GM04504 (cell line): ENCODE results near the gene ZNF506.
"Not testable (repeated sequence)": the region's sequence is repeated elsewhere in the genome, so short reads cannot be mapped to it uniquely, and the experiment has no call there.

Experiments used
- DNase-seq: peaks from one replicate; pipeline ENCODE4 v3.0.0-alpha.2; 2012; ENCODE audit warnings: low read depth

The ZNF506 gene

DNA sequence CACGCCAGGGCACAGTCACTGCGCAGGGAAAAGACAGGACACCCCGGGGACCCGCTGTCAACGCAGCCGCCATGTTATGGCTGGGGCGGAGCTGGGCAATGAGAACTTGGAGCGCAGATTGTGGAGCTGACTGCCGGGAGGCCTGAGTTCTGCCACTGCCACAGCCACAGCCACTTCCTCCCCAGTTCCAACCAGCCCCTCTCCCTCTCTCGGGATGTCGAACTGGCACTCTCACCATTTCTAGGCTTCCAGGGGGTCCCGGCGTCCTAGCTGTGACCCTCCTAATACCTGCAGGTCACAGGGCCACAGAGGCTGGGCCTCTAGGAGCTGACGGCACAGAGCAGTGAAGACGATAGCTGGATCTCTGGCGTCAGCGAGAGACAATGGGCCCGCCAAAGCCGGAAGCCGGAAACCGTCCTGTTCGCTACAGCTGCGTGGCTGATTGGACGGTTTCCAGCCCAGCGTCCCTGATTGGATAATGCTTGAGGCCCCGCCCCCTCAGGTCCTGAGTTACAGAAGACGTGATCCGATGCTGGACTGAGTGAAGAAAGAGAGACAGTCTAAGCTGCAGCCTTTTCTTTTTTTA, at the start of gene ZNF506:
Gene ZNF506, minus strand, starts transcription at position 385 of the 586 bp plus-strand sequence. Its CDS starts 147 bp downstream, at position 238.
- DNase-seq, result peak; percentile 95

DNA sequence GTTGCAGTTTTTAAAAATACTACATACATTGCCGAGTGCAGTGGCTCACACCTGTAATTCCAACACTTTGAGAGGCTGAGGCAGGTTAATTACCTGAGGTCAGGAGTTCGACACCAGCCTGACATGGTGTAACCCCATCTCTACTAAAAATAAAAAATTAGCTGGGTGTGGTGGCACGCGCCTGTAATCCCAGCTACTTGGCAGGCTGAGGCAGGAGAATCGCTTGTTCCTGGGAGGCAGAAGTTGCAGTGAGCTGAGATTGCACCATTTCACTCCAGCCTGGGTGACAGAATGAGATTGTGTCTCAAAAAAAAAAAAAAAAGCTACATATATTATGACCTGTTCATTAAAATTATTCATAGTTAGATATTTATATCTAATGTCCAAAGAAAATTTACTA, 48.5 kb upstream of the ZNF506 start:
- not testable (repeated sequence) for DNase-seq

DNA sequence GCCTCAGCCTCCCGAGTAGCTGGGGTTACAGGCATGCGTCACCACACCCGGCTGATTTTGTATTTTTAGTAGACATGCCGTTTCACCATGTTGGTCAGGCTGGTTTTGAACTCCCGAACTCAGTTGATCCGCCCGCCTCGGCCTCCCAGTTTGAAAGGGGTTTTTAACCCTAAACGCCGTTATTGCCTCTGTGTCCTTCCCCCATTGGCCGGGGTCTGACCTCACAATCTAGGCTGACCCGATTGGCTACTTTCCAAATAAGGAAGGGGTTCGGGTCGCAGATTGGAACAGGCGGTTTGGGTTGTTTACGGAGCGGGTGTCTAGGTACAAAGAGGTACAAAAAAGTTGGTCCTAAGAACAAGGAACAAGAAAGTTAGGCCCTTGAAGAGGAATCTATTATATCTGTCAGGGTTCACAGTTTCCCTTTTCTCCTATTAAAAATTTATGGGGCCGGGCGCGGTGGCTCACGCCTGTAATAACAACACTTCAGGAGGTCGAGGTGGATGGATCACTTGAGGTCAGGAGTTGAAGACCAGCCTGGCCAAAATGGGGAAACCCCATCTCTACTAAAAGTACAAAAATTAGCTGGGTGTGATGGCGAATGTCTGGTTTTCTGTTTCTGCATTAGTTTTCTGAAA, 45.2 kb upstream of the ZNF506 start:
- peak; percentile 0 for DNase-seq

DNA sequence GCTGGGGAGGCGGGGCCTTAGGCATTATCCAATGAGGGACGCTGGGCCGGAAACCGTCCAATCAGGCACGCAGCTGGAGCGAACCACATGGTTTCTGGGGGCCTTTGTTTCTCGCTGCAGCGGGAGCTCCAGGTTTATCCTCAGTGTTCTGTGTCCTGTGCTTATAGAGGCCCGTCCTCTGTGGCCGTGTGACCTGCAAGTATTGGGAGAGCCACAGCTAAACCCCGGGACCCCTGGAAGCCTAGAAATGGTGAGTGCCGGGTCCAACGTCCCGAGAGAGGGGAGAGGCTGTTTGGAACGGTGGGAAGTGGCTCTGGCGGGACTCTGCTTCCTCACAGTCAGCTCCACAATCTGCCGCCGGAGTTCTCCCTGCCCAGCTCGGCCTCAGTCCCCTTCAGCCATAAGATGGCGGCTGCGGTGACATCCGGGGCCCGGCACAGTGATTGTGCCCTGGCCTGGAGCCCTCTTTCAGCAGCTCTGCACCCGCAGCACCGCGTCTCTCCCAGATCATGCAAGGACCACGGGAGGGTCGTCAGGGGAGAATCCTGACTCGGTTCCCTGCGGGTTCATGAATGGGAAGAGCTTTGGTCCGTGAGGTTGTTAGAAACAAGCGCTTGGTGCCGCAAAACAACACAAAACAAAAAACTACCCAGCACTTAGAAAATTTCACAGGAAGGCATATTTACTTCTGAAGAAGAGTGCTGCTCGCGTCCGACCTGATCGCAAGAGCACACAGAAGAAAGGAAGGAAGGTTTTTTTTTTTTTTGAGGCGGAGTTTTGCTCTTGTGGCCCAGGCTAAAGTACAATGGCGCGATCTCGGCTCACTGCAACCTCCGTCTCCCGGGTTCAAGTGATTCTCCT, 44.4 kb upstream of the ZNF506 start, which contains the start of gene ZNF253:
Gene ZNF253, plus strand, starts transcription at position 133 of the 861 bp plus-strand sequence. Its CDS starts 115 bp downstream, at position 248.
- DNase-seq, result peak; percentile 86

DNA sequence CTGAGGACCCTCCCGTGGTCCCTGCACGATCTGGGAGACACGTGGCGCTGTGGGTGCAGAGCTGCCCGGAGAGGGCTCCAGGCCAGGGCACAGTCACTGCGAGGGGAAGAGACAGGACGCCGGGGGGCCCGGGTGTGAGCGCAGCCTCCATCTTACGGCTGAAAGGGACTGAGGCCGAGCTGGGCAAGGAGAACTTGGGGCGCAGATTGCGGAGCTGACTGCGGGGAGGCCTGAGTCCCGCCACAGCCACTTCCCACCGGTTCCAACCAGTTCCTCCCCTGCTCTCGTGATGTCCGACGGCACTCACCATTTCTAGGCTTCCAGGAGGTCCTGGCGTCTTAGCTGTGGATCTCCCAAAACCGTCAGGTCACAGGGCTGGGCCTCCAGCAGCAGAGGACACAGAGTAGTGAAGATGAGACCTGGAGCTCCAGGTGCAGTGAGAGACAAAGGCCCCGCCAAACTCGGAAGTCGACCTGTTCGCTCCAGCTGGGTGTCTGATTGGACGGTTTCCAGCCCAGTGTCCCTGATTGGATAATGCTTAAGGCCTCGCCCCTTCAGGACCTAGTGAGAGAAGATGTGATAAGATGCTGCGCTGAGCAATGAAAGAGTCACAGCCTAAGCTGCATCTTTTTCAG, 39.3 kb upstream of the ZNF506 start:
- DNase-seq, result no peak

DNA sequence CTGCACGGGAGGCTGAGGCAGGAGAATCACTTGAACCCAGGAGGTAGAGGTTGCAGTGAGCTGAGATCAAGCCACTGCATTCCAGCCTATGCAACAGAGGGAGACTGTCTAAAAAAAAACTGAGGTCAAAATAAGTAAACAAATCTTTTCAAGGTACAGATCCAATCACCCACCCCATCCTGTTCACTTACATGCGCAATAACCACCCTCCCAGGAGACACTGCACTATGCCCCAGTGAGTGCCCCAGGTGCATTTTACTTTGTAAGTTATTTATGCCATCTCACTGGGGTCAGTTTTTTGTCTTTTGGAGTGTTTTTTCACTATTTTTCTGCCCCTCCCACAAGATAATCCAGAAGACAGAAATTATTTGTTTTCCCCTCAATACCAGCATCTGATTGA, 37.2 kb upstream of the ZNF506 start:
- no peak for DNase-seq

DNA sequence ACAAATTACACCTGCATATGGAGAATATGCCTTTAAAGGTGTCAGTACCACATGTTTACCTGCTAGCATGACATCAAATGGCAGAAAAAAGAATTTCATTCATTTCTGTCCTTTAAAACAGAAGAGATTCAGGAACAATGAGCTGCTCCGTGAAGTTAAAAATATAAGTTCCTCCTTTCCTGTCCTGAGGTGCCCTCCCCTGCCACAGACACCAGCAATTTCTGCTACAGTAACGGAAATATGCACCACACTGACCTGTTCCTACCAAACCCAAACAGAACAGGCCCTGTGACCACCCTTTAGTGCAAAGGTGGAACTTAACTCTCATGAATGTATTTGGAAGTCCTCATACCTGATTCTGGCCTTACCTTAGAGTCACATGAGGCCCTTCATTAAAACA, 30.2 kb upstream of the ZNF506 start:
- not testable (repeated sequence) for DNase-seq

DNA sequence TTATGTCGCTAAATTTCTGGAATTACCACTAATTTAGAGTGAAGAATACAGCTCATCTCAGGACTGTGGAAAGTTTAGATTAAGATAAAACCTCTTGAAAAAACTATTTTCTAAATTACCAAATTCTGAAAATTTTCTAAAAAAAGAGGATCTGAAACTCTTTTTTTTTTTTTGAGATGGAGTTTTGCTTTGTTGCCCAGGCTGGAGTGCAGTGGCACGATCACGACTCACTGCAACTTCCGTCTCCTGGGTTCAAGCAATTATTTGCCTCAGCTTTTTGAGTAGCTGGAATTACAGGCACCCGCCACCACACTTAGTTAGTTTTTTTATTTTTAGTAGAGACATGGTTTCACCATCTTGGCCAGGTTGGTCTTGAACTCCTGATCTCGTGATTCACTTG, 27.5 kb upstream of the ZNF506 start:
- no peak for DNase-seq

DNA sequence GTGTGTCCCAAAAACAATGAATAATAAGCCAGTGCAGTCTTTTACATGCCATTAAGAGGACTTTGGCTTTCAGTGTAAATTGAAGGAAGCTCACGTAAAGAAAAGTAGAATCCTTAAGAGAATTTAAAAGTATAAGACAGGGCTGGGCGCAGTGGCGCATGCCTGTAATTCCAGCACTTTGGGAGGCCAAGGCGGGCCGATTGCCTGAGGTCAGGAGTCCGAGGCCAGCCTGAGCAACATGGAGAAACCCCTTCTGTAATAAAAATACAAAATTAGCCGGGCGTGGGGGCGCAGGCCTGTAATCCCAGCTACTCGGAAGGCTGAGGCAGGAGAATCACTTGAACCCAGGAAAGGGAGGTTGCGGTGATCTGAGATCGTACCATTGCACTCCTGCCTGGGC, 26.2 kb upstream of the ZNF506 start:
- DNase-seq, result no peak

DNA sequence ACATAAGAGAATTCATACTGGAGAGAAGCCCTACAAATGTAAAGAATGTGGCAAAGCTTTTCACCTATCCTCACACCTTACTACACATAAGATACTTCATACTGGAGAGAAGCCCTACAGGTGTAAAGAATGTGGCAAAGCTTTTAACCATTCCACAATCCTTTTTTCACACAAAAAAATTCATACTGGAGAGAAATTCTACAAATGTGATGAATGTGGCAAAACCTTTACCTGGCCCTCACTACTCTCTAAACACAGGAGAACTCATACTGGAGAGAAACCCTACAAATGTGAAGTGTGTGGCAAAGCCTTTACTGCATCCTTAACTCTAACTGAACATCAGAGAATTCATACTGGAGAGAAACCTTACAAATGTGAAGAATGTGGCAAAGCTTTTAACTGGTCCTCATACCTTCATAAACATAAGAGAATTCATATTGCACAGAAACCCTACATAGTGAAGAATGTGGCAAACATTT, 14.0 kb upstream of the ZNF506 start:
- DNase-seq, result no peak

DNA sequence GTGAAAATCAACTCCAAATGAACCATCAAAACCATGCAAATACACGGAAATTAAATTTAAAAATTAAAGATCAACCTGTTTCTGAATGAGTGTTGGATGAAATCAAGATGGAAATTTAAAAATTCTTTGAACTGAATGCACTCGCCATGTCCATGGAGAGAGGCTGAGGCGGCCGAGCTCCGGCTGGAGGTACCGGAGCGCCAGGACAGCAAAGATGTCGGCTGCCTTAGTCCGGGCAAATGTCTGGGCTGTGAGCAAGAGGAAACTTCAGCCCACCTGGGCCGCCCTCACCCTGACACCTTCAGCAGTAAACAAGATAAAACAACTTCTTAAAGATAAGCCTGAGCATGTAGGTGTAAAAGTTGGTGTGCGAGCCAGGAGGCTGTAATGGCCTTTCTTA, 5.3 kb upstream of the ZNF506 start:
- no peak for DNase-seq

DNA sequence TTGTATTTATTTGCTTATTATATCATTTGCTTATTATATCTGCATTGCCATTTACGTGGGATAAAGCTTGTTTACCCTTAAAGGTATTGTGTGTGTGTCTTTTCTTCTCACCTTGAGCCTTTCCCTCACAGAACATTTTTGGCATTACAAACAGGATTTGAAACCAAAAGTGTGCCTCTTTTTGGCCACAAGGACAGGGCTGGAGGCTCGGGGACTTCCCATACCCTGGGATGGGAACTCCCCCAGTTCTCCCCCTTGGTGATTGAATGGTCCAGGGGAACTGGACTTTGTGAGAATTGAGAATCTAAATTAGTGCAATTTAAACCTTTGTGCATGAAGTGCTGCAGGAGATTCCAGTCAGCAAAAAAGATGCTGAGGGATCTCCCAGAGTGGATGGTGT, 2.4 kb upstream of the ZNF506 start:
- no peak for DNase-seq

DNA sequence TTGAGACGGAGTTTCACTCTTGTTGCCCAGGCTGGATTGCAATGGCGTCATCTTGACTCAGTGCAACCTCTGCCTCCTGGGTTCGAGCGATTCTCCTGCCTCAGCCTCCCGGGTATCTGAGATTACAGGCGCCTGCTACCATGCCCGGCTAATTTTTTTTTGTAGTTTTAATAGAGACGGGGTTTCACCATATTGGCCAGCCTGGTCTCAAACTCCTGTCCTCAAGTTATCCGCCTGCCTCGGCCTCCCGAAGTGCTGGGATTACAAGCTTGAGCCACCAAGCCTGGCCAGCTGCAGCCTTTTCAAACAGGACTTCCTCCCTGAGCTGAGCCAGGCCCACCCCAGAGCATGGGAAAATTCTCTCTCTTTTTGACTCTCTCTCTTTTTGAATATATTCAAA, 426 bp upstream of the ZNF506 start:
- not testable (repeated sequence) for DNase-seq

DNA sequence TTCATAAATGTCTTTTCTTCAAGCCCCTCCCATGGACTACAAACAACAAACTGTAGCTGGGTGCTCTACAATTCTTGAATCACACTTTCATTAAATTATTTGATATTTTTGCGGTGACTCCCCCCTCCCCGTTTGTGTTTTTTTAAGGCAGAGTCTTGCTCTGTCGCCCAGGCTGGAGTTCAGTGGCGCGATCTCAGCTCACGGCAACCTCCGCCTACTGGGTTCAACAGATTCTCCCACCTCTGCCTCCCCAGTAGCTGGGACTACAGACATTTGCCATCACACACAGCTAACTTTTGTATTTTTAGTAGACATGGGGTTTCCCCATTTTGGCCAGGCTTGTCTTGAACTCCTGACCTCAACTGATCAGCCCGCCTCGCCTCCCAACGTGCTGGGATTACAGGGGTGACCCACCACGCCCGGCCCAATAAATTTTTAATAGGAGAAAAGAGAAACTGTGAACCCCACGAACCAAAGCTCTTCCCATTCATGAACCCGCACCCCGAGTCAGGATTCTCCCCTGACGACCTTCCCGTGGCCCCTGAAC, 703 bp downstream of the ZNF506 start:
- no peak for DNase-seq

DNA sequence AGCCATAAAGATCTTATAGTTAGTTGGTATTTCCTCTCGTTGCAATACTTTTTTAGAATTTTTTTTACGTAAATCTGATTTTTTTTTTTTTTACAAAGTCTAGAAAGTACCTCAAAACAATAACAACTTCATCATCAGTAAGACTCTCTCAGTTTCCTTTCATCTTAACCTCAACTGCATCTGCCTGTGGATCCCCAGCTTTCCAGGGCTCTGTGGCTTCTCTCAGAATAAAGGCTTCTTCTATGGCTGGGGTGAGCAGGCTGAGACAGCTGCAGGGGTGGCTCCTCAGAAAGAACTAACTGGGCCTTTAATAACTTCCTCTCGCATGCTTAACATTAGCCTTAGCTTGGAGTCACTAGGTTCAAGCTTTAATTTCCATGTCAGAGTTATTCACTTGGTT, 4.2 kb downstream of the ZNF506 start:
- DNase-seq, result no peak

DNA sequence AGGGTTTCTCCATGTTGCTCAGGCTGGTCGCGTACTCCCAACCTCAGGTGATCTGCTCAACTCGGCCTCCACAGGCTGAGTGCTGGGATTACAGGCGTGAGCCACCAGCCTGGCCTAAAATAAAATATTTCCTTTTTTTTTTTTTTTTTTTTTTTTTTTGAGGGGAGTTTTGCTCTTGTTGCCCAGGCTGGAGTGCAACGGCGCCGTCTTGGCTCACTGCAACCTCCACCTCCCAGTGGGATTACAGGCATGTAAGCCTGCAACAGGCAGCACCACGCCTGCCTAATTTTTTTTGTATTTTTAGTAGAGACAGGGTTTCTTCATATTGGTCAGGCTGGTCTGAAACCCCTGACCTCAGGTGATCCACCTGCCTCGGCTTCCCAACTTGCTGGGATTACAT, 4.9 kb downstream of the ZNF506 start:
- DNase-seq, result no peak

DNA sequence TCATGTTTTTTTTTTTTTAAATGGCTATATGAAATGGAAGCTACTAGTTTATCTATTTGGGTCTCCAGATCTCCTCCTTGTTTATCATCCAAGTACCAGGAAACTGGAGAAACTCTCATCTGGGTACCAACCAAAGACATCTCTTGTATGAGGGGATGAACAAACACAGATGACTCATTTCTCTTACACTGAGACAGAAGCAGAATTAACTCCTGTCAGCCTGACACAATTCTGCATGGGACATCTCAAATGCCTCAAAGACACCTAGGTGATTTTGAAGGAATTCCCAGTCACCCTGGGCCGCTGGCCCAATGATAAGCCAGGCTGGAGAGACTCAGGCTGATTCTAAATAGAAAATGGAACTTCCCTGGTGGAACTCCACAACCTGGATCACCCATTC, 9.6 kb downstream of the ZNF506 start:
- DNase-seq, result not testable (repeated sequence)

DNA sequence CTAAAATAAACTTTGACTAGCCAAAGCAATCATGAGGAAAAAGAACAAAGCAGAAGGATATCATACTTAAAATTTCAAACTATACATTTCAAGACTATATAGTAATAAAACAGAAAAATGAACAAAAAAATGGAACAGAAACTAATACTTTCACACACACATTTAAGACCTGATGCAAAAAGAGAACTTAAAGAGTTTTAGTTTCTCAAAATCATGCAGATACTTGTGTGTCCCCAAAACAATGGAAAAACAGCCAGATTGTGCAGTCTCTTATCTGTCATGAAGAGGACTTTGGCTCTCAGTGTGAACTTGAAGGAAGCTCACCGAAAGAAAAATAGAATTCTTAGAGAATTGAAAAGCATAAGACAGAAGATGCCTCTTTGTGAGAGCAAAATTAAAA, 16.1 kb downstream of the ZNF506 start:
- no peak for DNase-seq

DNA sequence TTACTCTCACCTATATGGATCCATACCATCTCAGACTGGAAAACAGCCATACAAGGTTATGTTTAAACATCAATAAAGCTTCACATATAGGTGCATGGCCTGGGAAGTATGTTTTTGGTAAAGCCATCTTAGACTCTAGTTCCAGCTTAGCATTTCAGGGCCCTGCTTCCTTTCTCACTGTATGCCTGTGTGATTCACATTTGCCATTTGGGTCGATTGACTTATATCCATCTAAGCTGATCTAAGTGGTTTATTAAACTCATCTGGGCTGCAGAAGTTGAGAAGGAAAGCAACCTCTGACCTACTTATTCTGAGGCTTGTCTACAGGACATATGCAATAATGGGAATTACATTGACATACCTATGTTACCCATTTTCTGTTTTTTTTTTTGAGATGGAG, 33.5 kb downstream of the ZNF506 start:
- no peak for DNase-seq

DNA sequence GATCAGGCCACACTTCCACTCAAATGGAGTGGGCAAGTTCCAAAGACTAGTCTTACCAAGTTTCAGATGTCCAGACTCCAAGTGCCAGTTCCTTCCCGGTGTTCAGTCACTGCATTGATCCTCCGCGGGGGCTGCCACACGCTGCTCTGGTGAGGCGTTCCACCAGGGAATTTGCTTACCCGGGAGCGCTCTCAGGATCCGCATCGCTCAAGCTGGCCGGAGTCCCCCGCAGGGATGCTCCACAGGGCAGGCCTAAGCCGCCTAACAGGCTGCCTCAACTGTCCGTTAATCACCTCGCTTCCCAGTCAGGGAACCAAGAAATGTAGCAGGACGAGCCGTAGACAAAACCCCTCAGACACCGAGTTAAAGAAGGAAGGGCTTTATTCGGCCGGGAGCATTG, 36.1 kb downstream of the ZNF506 start:
- DNase-seq, result not testable (repeated sequence)

DNA sequence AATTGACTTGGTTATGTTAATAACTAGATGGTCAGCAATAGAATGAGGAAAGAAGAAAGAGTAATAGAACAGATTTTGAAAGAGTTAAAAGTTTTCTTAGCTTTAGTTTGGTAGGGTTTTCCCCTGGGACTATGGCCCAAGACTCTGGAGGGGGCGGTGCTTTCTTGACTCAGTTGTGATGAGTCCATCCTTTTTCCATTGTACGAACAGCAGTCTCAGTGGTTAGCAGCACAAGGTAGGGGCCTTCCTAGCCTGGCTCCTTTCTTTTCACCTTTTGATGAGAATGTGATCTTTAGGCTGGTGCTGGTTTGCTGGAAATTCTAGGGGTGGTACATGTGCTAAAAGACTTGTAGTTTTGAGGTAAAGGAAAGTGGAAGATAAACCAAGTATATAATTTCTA, 38.8 kb downstream of the ZNF506 start:
- DNase-seq, result no peak

DNA sequence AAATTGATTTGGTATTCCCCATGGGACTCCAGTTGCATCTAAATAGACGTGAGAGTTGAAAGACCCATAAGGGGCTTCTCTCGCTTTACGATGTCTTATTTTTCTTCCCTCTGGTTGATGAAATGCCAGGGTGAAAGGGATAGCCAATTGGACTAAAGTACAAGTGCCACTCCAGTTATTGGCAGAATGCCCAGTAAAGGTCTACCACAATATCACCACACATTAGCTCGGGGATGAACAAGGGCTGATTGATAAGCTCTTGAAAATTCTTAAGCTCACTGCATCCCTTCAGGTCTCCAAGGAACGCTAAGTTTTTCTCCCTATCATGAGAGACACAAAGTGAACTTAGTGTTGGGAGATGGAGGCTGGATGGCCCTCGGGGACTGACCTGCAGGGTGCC, 39.8 kb downstream of the ZNF506 start:
- not testable (repeated sequence) for DNase-seq
